Measurements from ENCODE around the gene PITX3. TPM values are rescaled to one million over a fixed set of nuclear protein-coding genes. Genes with fewer than 3 reads are reported as not detected.

PITX3 gene
- total RNA-seq, 1 donor from 2014 or later, result 0.85 TPM

DNA sequence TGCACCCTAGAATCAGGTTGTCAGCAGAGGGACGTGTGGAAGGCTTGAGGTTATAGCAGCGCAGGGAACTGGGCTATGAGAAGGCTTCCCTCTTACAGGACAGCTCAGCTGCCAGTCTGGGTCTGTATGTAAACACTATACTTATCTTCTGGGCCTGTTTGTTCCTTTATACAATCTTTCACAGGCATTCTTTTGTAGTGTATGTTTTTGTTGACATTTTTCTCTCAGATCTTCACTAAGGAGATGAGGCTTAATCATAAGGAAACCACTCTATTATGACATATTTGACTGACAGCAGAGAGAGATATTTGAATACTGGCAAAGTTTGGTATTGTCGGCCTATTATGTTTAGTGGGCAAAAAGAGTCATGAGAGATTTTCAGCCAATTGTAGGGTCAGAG, 4.9 kb upstream of the PITX3 start:
- TF ChIP-seq, protein P1, sequence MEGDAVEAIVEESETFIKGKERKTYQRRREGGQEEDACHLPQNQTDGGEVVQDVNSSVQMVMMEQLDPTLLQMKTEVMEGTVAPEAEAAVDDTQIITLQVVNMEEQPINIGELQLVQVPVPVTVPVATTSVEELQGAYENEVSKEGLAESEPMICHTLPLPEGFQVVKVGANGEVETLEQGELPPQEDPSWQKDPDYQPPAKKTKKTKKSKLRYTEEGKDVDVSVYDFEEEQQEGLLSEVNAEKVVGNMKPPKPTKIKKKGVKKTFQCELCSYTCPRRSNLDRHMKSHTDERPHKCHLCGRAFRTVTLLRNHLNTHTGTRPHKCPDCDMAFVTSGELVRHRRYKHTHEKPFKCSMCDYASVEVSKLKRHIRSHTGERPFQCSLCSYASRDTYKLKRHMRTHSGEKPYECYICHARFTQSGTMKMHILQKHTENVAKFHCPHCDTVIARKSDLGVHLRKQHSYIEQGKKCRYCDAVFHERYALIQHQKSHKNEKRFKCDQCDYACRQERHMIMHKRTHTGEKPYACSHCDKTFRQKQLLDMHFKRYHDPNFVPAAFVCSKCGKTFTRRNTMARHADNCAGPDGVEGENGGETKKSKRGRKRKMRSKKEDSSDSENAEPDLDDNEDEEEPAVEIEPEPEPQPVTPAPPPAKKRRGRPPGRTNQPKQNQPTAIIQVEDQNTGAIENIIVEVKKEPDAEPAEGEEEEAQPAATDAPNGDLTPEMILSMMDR (IDR thresholded peaks at IDR 0.05; ENCODE audit: borderline replicate concordance), result no peak
- Histone ChIP-seq H3K36me3 (no peaks in the 10 kb centered on the region), H3K27me3 (ENCODE audit: low read depth) (no peaks in the 10 kb centered on the region), H3K4me1 (peaks cover 78% of the 10 kb centered on the region), H3K4me3 (peak overlapping the region; percentile 74), H3K27ac (replicated peaks) (peak overlapping the region; percentile 92), H3K9me3 (replicated peaks) (no peaks in the 10 kb centered on the region)
- intact Hi-C loops (cut with micrococcal nuclease), result no loop called here
- DNase-seq, result no peak

DNA sequence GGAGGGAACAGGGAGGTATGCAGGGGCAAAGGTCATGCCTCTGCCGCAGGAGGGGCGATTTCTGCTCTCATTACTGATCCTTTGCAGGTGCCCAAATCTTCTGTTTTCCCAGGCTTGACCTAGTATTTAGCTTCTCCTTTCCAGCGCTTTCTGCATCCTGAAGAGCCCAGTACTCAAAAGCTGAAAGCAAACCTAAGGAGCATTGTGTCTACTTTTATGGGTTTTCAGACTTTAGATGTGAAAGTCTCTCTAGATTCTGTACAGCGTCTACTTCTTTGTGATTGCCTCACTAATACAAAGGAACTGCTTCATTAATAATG, 4.6 kb upstream of the PITX3 start:
- Histone ChIP-seq H3K9me3 (replicated peaks) (no peaks in the 10 kb centered on the region), H3K36me3 (no peaks in the 10 kb centered on the region), H3K27ac (replicated peaks) (peak overlapping the region; percentile 92), H3K4me3 (peak overlapping the region; percentile 74), H3K27me3 (ENCODE audit: low read depth) (no peaks in the 10 kb centered on the region), H3K4me1 (peaks cover 78% of the 10 kb centered on the region)
- intact Hi-C loops (cut with micrococcal nuclease), result no loop called here
- no peak for DNase-seq
- TF ChIP-seq, protein P1 (IDR thresholded peaks at IDR 0.05; ENCODE audit: borderline replicate concordance), result no peak

DNA sequence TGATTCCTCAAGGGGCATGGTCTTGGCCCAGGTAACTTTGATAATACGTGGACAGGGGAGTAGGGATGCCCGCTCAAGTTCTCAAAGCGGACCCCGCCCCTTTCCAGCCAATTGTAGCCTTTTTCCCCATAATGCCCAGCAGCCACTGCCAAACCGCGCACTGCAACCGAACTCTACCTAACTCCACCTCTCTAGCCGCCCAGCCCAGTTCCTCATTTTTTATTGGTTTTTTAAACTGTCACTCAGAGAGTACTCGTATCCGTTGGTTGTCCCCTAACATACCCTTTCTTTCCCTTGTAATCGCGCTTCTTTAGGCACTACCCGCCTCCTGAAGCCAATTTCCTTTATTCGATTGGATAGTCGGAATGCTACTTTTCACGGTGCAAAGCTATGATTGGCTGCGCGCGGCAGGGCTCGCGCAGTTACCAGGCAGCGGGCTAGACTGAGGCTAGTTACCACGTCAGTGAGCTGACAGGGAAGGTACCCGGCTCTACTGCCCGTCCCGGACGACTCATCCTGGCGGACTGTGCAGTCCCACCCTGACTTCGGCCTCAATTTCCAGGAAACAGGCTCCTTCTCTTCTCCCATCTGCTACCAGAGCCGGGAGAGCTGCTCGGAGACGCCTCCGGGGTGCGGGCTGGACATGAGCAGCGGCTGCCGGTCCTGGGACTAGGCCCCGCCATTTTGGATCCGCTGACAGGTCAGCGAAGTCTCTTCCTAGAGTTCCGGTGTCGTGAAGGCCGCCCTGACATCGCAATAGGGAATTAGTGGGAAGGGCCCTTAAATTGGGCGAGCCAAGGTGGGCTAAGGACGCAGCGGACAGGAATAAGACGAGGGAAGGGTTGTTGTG, 4.0 kb upstream of the PITX3 start, which contains the start of gene GBF1:
Gene GBF1 (plus strand): TSS at position 451 of the 850 bp plus-strand sequence. CDS start 13,407 bp downstream, outside the sequence.
- Histone ChIP-seq H3K4me3 (peak within 1 kb of the TSS; percentile 74), H3K27me3 (ENCODE audit: low read depth) (no peaks in the 10 kb centered on the region), H3K4me1 (peaks cover 79% of the 10 kb centered on the region), H3K36me3 (no peaks in the 10 kb centered on the region), H3K27ac (replicated peaks) (peak within 1 kb of the TSS; percentile 92), H3K9me3 (replicated peaks) (no peaks in the 10 kb centered on the region)
- intact Hi-C loops (cut with micrococcal nuclease), result no loop called here
- peak; percentile 91 for DNase-seq
- TF ChIP-seq, protein P1 (IDR thresholded peaks at IDR 0.05; ENCODE audit: borderline replicate concordance), result no peak

DNA sequence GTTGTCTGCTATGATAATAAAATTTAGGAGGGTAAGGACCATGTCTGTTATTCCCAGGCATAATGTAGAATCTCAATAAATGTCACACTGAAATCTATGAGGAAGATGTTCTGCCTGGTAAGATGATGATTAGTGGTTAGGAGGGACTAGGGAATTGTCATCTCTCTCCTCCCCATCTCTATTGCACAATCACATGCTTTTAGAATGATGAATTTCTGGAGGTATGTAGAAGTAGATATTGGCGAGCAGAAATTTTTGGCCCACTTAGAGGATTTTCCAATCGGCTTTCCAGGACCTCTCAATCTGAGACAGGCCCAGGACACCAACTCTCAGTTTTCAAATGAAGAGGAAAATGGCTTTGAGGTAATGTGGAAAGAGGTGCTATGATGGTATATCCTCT, 2.0 kb upstream of the PITX3 start:
- Histone ChIP-seq H3K27me3 (ENCODE audit: low read depth) (peaks cover 4% of the 10 kb centered on the region), H3K9me3 (replicated peaks) (no peaks in the 10 kb centered on the region), H3K4me3 (no peak overlapping the region), H3K27ac (replicated peaks) (no peak overlapping the region), H3K36me3 (no peaks in the 10 kb centered on the region), H3K4me1 (peaks cover 65% of the 10 kb centered on the region)
- TF ChIP-seq, protein P1 (IDR thresholded peaks at IDR 0.05; ENCODE audit: borderline replicate concordance), result no peak
- intact Hi-C loops (cut with micrococcal nuclease), result no loop called here
- no peak for DNase-seq

DNA sequence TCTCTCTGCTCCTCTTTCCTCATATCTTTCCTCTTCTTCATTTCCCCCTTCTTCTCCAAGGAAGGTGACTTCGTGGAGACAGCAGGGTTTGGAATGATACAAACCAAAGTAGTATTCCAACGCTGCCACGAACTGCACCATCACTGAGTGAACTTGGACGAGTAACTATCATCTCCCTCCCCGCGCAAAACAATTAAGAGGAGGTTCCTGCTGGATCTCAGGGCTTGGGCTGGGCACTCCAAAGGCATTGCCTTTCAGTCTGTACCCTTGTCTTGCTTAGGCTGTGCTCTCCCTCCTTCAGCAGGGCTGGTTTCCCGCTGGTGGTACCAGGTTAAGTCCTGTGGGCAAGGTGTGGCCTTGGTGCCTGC, 790 bp upstream of the PITX3 start:
- Histone ChIP-seq H3K27me3 (ENCODE audit: low read depth) (peaks cover 4% of the 10 kb centered on the region), H3K4me1 (peaks cover 53% of the 10 kb centered on the region), H3K9me3 (replicated peaks) (no peaks in the 10 kb centered on the region), H3K27ac (replicated peaks) (no peak overlapping the region), H3K36me3 (no peaks in the 10 kb centered on the region), H3K4me3 (peak overlapping the region; percentile 81)
- DNase-seq, result no peak
- TF ChIP-seq, protein P1 (IDR thresholded peaks at IDR 0.05; ENCODE audit: borderline replicate concordance), result no peak
- intact Hi-C loops (cut with micrococcal nuclease), result no loop called here

All from left ventricle myocardium inferior (tissue), 1 donor.